WERI-Rb-1 (cell line): ENCODE measurements around the gene DYNLT1.
A peak's percentile ranks its signal among the peaks of the same experiment; 100 is the strongest.

Experiments
- DNase-seq: peaks from one replicate; pipeline ENCODE4 v3.0.0-alpha.2; 2020
- H3K27ac ChIP-seq: fragments of 250-450 bp; sonication (Bioruptor Pico); 2 replicates; pipeline ENCODE4 v1.5.1; 2020; ENCODE audit warnings: mild to moderate bottlenecking, moderate library complexity
- H3K27me3 ChIP-seq: fragments of 250-450 bp; sonication (Bioruptor Pico); 2 replicates; pipeline ENCODE4 v1.5.1; 2021; ENCODE audit warnings: mild to moderate bottlenecking, low read depth, moderate library complexity; ENCODE audit not compliant: insufficient read depth, severe bottlenecking
- H3K36me3 ChIP-seq: fragments of 250-450 bp; sonication (Bioruptor Pico); 2 replicates; pipeline ENCODE4 v1.5.1; 2020; ENCODE audit warnings: mild to moderate bottlenecking, moderate library complexity
- H3K4me3 ChIP-seq: 2 replicates; pipeline ENCODE4 v1.5.1; 2011; ENCODE audit warnings: low read depth, mild to moderate bottlenecking, control low read depth, low read length
- H3K9me3 ChIP-seq: fragments of 250-450 bp; sonication (Bioruptor Pico); 2 replicates; pipeline ENCODE4 v1.5.1; 2021; ENCODE audit warnings: mild to moderate bottlenecking, moderate library complexity; ENCODE audit not compliant: severe bottlenecking
- CTCF ChIP-seq: IDR thresholded peaks from 2 replicates; pipeline ENCODE4 v1.5.1; 2011; ENCODE audit warnings: low read depth, mild to moderate bottlenecking, control low read depth, inconsistent platforms, low read length

The DYNLT1 gene

GRCh38 chr6:158604048-158604406 is 40.5 kb downstream of the DYNLT1 start:
- peaks cover 61% of the 10 kb centered on the region for H3K36me3 ChIP-seq
- no peaks in the 10 kb centered on the region for H3K9me3 ChIP-seq
- DNase-seq = no peak
- no peak overlapping the region for H3K4me3 ChIP-seq
- no peak overlapping the region for H3K27ac ChIP-seq
- no peak for TF ChIP-seq CTCF
- no peaks in the 10 kb centered on the region for H3K27me3 ChIP-seq

DNA sequence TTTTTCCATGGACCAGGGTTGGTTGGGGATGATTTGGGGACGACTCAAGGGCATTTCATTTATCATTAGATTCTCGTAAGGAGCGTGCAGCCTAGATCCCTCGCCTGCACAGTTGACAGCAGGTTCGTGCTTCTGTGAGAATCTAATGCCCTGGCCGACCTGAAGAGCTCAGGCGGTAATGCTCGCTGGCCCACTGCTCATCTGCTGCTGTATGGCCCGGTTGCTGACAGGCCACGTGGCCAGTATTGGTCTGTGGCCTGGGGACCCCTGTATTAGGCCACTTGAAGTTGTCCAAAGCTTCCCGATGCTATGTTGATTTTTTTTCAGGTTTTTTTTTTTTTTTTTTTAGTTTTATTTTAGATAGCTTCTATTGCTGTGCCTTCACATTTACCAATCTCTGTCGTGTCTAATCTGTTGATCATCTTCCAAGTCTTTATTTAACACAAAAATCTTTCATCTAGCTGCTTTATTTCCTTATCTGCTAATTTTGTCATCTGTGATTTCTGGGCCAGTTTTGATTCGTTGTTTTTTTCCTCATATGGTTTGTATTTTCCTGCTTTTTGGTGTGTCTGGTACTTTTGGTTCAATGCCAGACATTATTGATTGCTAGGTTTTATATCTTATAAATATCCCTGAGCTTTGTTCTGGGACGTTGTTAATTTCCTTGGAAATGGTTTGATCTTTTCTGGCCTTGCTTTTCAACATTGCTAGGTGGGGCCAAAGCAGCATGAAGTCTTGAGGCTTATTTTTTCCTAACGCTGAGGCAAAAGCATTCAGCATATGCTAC is 41.1 kb downstream of the DYNLT1 start:
- Histone ChIP-seq H3K36me3 (peaks cover 59% of the 10 kb centered on the region), H3K27me3 (no peaks in the 10 kb centered on the region), H3K9me3 (no peaks in the 10 kb centered on the region), H3K27ac (no peak overlapping the region), H3K4me3 (no peak overlapping the region)
- no peak for DNase-seq
- TF ChIP-seq CTCF = no peak

- TF ChIP-seq CTCF = no peak
- no peak overlapping the region for H3K27ac ChIP-seq
- H3K4me3 ChIP-seq = no peak overlapping the region
- no peaks in the 10 kb centered on the region for H3K27me3 ChIP-seq
- H3K9me3 ChIP-seq = no peaks in the 10 kb centered on the region
- H3K36me3 ChIP-seq = peaks cover 61% of the 10 kb centered on the region
- DNase-seq = no peak
These were observed 44.9 kb downstream of the DYNLT1 start for GRCh38 chr6:158599635-158600034.

GRCh38 chr6:158597565-158597964 is 47.0 kb downstream of the DYNLT1 start:
- no peak for DNase-seq
- H3K4me3 ChIP-seq = no peak overlapping the region
- peaks cover 79% of the 10 kb centered on the region for H3K36me3 ChIP-seq
- no peaks in the 10 kb centered on the region for H3K9me3 ChIP-seq
- peak overlapping the region; percentile 93 for H3K27ac ChIP-seq
- TF ChIP-seq CTCF = no peak
- H3K27me3 ChIP-seq = no peaks in the 10 kb centered on the region

- Histone ChIP-seq H3K9me3 (no peaks in the 10 kb centered on the region), H3K4me3 (peak overlapping the region; percentile 15), H3K36me3 (peaks cover 82% of the 10 kb centered on the region), H3K27ac (peak overlapping the region; percentile 93), H3K27me3 (no peaks in the 10 kb centered on the region)
- no peak for TF ChIP-seq CTCF
- DNase-seq = peak; percentile 77
These were observed 47.7 kb downstream of the DYNLT1 start for GRCh38 chr6:158596861-158597260.

DNA sequence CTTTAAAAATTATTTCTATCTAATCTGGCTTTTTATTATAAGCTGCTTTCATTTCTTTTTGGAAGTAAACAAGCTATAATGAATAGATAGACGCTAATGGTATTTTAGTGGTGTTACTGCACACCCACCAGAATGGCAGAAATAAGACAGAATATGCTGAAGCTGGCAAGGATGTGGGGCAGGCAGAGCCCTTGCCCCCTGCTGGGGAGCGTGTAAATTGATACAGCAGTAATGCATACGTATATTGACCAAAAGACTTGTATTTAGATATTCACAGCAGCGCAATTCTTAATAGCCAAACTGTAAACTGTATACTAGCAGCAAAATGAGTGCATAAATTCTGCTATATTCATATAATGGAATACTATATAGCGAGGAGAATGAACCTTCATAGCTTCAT is 49.3 kb downstream of the DYNLT1 start:
- DNase-seq = no peak
- Histone ChIP-seq H3K36me3 (peaks cover 87% of the 10 kb centered on the region), H3K4me3 (no peak overlapping the region), H3K27me3 (no peaks in the 10 kb centered on the region), H3K9me3 (no peaks in the 10 kb centered on the region), H3K27ac (no peak overlapping the region)
- TF ChIP-seq CTCF = 0 out of 2 replicates have a peak, but pooled peaks have one; percentile 14
